Muscle layer of colon (tissue), 2 donors: ENCODE results near the gene SNAP23.
A peak's percentile ranks its signal among the peaks of the same experiment; 100 is the strongest.

ENCODE experiments used
- H3K27ac ChIP-seq: one replicate; pipeline ENCODE4 v1.7.0; 2013; ENCODE audit warnings: low read depth, mild to moderate bottlenecking, low read length, moderate library complexity
- H3K27me3 ChIP-seq, 2 donors: one replicate each; pipeline ENCODE4 v1.7.0; 2013; ENCODE audit warnings: low read length in 2 of 2, mild to moderate bottlenecking in 2 of 2; ENCODE audit not compliant: insufficient read depth in 2 of 2, control insufficient read depth in 1 of 2
- H3K36me3 ChIP-seq: one replicate; pipeline ENCODE4 v1.7.0; 2013; ENCODE audit warnings: mild to moderate bottlenecking, low read length; ENCODE audit not compliant: insufficient read depth
- H3K4me1 ChIP-seq: one replicate; pipeline ENCODE4 v1.7.0; 2013; ENCODE audit warnings: mild to moderate bottlenecking, low read length; ENCODE audit not compliant: insufficient read depth
- H3K4me3 ChIP-seq, 2 donors: one replicate each; pipeline ENCODE4 v1.7.0; 2013; ENCODE audit warnings: low read length in 2 of 2, low read depth in 1 of 2, mild to moderate bottlenecking in 1 of 2, moderate library complexity in 1 of 2
- H3K9ac ChIP-seq: one replicate; pipeline ENCODE4 v1.7.0; 2013; ENCODE audit warnings: low read length
- H3K9me3 ChIP-seq: one replicate; pipeline ENCODE4 v1.7.0; 2013; ENCODE audit warnings: mild to moderate bottlenecking, low read length
- donor health status: abdominal sarcoma.
- donor health status: Adenocarcinoma of cecum.

Gene SNAP23

GRCh38 chr15:42465520-42466259 is 29.7 kb upstream of the SNAP23 start:
- H3K27me3 ChIP-seq = no peaks in the 10 kb centered on the region
- H3K27ac ChIP-seq = no peak overlapping the region
- peaks cover 5% of the 10 kb centered on the region for H3K36me3 ChIP-seq
- H3K9ac ChIP-seq = no peak overlapping the region
- H3K9me3 ChIP-seq = no peaks in the 10 kb centered on the region
- H3K4me3 ChIP-seq = no peak overlapping the region
- no peaks in the 10 kb centered on the region for H3K4me1 ChIP-seq

GRCh38 chr15:42471002-42471401 is 24.4 kb upstream of the SNAP23 start:
- H3K9ac ChIP-seq = no peak overlapping the region
- H3K4me3 ChIP-seq = no peak overlapping the region
- H3K36me3 ChIP-seq = peaks cover 5% of the 10 kb centered on the region
- H3K4me1 ChIP-seq = peaks cover 19% of the 10 kb centered on the region
- H3K27me3 ChIP-seq = no peaks in the 10 kb centered on the region
- no peaks in the 10 kb centered on the region for H3K9me3 ChIP-seq
- peak overlapping the region; percentile 64 for H3K27ac ChIP-seq

- Histone ChIP-seq H3K9me3 (no peaks in the 10 kb centered on the region), H3K27me3 (no peaks in the 10 kb centered on the region), H3K9ac (no peak overlapping the region), H3K36me3 (peaks cover 5% of the 10 kb centered on the region), H3K27ac (no peak overlapping the region), H3K4me3 (no peak overlapping the region), H3K4me1 (peaks cover 23% of the 10 kb centered on the region)
Observed at GRCh38 chr15:42474827-42475226, 20.6 kb upstream of the SNAP23 start.

- no peak overlapping the region for H3K9ac ChIP-seq
- no peaks in the 10 kb centered on the region for H3K4me1 ChIP-seq
- H3K9me3 ChIP-seq = no peaks in the 10 kb centered on the region
- no peaks in the 10 kb centered on the region for H3K27me3 ChIP-seq
- H3K27ac ChIP-seq = no peak overlapping the region
- no peaks in the 10 kb centered on the region for H3K36me3 ChIP-seq
- no peak overlapping the region for H3K4me3 ChIP-seq
Observed at GRCh38 chr15:42482701-42483100, 12.7 kb upstream of the SNAP23 start.

- Histone ChIP-seq H3K27me3 (no peaks in the 10 kb centered on the region), H3K9ac (no peak overlapping the region), H3K4me1 (no peaks in the 10 kb centered on the region), H3K36me3 (no peaks in the 10 kb centered on the region), H3K4me3 (no peak overlapping the region), H3K9me3 (no peaks in the 10 kb centered on the region), H3K27ac (no peak overlapping the region)
Observed at GRCh38 chr15:42483677-42484076, 11.8 kb upstream of the SNAP23 start.

- H3K4me1 ChIP-seq = peaks cover 10% of the 10 kb centered on the region
- H3K27ac ChIP-seq = peak overlapping the region; percentile 94
- no peaks in the 10 kb centered on the region for H3K36me3 ChIP-seq
- H3K9ac ChIP-seq = peak overlapping the region; percentile 89
- no peaks in the 10 kb centered on the region for H3K9me3 ChIP-seq
- no peaks in the 10 kb centered on the region for H3K27me3 ChIP-seq
- H3K4me3 ChIP-seq = peak overlapping the region; percentile 78 to 81
Observed at GRCh38 chr15:42490291-42490670, 5.2 kb upstream of the SNAP23 start.

- Histone ChIP-seq H3K9ac (peak within 1 kb of the TSS; percentile 89), H3K27me3 (no peaks in the 10 kb centered on the region), H3K4me3 (peak within 1 kb of the TSS; percentile 78 to 81), H3K4me1 (peaks cover 11% of the 10 kb centered on the region), H3K36me3 (no peaks in the 10 kb centered on the region), H3K27ac (peak within 1 kb of the TSS; percentile 94), H3K9me3 (no peaks in the 10 kb centered on the region)
Observed at GRCh38 chr15:42490671-42491538, 4.5 kb upstream of the SNAP23 start, which contains the start of gene ZNF106. TSS of gene ZNF106 (minus strand) at chr15:42491141. CDS start at chr15:42472289, 18,852 bp downstream.

- Histone ChIP-seq H3K9ac (peak overlapping the region; percentile 89), H3K36me3 (no peaks in the 10 kb centered on the region), H3K27ac (peak overlapping the region; percentile 94), H3K9me3 (no peaks in the 10 kb centered on the region), H3K4me3 (peak overlapping the region; percentile 78 to 81), H3K4me1 (peaks cover 19% of the 10 kb centered on the region), H3K27me3 (no peaks in the 10 kb centered on the region)
Observed at GRCh38 chr15:42491539-42492225, 3.8 kb upstream of the SNAP23 start.

GRCh38 chr15:42493679-42494078 is 1.8 kb upstream of the SNAP23 start:
- no peaks in the 10 kb centered on the region for H3K36me3 ChIP-seq
- H3K27me3 ChIP-seq = no peaks in the 10 kb centered on the region
- H3K9me3 ChIP-seq = no peaks in the 10 kb centered on the region
- no peak overlapping the region for H3K4me3 ChIP-seq
- H3K9ac ChIP-seq = no peak overlapping the region
- H3K27ac ChIP-seq = no peak overlapping the region
- peaks cover 19% of the 10 kb centered on the region for H3K4me1 ChIP-seq

GRCh38 chr15:42494998-42495360 is 455 bp upstream of the SNAP23 start:
- Histone ChIP-seq H3K4me3 (peak overlapping the region; percentile 64 to 81), H3K36me3 (no peaks in the 10 kb centered on the region), H3K9me3 (no peaks in the 10 kb centered on the region), H3K27me3 (no peaks in the 10 kb centered on the region), H3K4me1 (peaks cover 14% of the 10 kb centered on the region), H3K9ac (peak overlapping the region; percentile 72), H3K27ac (peak overlapping the region; percentile 88)
